Anterior cingulate cortex (tissue), 58 donors: ENCODE results near the gene ERCC3.
"Not testable (repeated sequence)": the region's sequence is repeated elsewhere in the genome, so short reads cannot be mapped to it uniquely, and the experiment has no call there.

ENCODE experiments used
- DNase-seq, 58 donors: peaks; one replicate each; lab custom pipeline; 2025; lab: John Stamatoyannopoulos, UW

The ERCC3 gene

GRCh38 chr2:127228102-127228501 is 65.8 kb downstream of the ERCC3 start:
- no peak for DNase-seq

- not testable (repeated sequence) for DNase-seq
Observed at GRCh38 chr2:127227264-127227660, 66.7 kb downstream of the ERCC3 start.

DNA sequence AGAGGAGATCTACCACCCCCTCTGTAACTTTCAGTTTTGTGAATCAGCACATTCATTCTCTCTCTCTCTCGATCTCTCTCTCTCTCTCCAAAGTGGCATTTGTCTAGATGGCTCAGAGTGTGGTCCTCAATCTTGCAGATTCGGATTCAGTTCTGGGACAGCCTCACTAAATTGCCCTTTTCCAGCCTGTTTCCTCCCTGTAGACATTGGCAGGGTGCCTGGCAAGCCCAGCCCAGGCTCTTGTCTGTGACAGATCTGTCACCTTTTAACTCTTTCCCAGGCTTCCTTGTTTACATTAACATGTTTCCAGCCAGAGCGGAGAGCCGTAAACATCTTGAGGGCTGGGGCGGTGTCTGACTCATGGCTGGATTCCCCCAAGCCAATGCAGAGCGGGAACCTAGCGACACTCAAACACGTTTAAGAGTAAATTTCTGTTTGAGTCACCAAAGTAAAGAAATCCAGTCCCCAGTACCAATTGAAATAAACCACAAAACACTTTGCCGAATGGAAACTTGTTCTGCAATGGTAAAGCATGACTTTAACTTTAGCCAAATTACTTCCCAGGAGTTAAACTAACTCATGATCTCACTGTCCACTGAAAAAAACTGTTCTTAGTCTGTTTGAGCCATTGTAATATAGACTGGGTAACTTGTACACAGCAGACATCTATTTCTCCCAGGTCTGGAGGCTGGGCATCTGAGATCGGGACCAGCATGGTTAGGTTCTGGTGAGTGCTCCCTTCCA is 67.3 kb downstream of the ERCC3 start:
- no peak for DNase-seq

- DNase-seq, result no peak
Observed at GRCh38 chr2:127226132-127226519, 67.8 kb downstream of the ERCC3 start.

- no peak for DNase-seq
Observed at GRCh38 chr2:127225186-127225960, 68.6 kb downstream of the ERCC3 start.

GRCh38 chr2:127224135-127224534 is 69.8 kb downstream of the ERCC3 start:
- DNase-seq, result not testable (repeated sequence)

DNA sequence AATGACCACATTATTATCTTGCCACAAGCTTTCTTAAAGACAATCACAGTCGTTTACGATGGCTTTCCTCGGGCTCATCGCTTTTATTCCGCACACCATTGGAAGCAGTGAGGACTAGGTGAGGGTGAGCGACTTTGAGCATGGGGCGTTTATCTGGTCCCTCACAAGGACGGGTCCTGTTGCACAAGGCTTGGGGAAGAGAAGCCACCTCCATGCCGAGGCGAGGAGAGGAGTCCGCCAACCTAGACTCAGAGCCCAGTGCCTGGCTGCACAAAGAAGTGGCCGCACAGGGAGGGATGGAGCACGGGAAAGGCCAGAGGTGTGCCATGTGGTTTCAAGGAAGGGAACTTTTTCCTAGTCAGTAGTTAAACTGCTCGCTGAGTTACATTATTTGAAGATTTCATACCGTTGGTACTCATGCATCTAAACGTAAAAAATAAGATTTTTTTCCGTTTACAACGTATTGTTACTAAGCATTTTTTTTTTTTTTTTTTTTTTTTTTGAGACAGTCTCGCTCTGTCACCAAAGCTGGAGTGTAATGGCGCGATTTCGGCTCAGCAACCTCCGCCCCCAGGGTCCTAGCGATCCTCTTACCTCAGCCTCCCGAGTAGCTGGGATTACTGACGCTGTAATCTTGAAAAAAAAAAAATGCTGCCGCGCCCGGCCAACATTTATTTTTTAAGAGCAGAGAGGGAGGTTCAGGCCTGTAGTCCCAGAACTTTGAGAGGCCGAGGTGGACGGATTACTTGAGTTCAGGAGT is 73.0 kb downstream of the ERCC3 start:
- no peak for DNase-seq

- DNase-seq, result no peak
Observed at GRCh38 chr2:127220102-127220767, 73.7 kb downstream of the ERCC3 start, which contains the start of gene CYP27C1. CYP27C1 (minus strand) TSS chr2:127220299; CDS start chr2:127220270, 29 bp downstream.

DNA sequence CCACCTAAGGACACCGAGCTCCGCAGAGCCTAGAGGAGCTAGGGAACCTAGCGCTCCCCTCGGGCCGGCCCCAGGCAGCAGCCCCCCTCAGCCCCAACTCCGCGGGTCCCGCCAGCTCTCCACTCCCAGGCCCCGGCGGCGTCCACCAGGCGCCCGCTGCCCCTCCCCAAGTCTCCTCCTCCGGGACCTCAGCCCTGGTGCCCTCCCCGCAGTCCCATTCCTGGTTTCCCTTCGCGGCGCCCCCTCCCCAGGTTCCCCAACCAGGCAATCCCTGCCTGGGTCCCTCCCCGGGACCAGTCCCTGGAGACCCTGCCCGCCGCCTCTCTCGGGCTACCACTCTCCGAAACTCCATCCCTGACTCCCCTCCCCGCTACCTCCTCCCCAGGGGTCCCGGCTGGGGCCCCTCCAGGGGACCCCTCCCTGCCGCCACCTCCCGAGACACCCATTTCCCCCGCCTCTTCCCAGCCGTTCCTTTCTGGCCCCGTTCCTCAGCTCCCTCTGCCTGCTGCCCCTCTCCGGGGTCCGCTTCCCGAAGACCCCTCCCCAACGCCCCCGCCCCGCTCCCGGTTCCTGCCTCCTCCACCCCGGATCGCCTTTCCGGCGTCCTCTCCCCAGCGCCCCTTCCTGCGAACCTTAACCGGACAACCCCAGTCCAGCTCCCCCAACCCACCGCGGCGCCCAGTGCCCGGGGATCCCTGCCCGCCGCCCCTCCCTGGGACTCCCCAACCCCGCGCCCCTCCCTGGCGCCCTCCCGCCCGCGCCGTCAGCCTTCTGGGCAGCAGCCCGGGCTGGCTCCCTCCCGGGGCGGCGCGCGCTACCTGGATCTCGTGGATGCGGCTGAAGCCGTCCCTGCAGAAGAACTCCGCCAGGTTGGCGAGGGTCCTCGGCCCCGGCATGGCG is 74.5 kb downstream of the ERCC3 start:
- DNase-seq, result no peak

DNA sequence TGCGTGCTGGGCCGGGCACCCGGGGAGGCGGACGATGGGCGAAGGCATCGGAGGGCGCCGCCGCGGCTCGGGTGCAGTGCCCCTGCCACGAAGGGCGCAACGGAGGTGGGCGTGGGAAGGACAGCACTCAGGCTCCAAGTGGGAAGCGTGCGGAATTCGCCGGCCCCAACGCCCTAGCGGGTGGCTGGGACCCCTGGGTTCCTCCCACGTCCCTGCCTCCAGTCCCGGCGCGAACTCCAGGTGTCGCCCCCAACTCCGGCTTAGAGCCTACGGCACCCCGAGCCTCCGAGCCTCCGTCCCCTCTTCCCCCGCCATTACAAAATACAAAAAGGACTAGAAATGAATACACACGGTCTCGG is 75.2 kb downstream of the ERCC3 start:
- DNase-seq, result no peak

DNA sequence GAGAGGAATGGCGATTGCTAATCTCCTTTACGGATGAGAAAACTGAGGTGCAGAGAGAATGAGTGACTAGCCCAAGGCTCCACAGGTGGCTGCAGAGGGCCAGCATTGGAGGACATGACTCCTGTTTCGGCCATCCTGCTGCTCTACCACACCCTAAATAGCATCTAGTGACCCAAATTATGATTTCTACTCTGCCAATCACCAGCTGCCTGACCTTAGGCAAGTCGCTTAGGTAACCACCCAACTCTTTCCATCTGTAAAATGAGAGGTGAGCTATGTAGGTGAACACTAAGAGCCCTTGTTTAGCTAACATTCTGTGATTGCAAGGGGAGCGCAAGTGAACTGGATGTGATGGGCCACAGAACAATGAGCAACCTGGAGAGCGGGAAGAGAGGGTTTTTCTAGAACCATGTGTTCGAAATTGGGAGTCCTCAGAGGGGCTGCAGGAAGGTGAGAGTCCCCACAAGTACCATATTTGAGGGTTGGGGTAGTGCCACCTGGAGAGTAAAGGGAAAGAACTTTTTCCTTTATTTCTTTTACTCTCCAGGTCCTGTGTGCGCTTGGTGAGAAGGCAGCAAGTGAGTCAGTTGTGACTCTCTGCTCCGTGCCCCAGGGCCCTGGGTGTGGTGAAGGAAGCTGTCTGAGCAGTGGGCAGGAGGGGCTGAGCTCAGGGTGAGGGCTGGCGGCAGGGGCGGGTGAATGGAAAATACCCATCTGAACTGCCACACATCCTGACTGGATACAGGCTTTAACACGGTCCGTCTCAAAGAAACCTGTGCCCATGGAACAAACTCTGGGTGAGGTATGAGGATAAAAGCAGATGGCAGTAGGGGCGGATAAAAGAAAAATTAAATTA is 76.2 kb downstream of the ERCC3 start:
- DNase-seq, result no peak

- no peak for DNase-seq
Observed at GRCh38 chr2:127216593-127216992, 77.4 kb downstream of the ERCC3 start.

DNA sequence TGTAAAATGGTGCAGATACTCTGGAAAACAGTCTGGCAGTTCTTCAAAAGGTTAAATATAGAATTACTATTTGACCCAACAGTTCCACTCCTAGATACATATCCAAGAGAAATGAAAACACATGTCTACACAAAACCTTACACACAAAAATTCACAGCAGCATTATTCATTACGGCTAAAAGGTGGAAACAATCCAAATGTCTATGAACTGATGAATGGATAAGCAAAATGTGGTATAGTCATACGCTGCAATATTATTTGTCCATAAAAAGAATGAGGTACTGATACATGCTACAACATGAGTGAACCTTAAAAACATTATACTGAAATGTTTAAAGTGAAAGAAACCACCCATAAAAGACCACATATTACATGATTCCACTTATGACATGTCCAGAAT is 77.8 kb downstream of the ERCC3 start:
- no peak for DNase-seq

DNA sequence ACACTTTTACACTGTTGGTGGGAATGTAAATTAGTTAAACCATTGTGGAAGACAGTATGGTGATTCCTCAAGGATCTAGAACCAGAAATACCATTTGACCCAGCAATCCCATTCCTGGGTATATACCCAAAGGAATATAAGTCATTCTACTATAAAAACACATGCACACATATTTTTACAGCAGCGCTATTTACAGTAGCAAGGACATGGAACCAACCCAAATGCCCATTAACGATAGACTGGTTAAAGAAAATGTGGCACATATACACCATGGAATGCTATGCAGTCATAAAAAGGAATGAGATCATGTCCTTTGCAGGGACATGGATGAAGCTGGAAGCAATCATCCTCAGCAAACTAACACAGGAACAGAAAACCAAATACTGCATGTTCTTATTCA is 79.7 kb downstream of the ERCC3 start:
- DNase-seq, result not testable (repeated sequence)

DNA sequence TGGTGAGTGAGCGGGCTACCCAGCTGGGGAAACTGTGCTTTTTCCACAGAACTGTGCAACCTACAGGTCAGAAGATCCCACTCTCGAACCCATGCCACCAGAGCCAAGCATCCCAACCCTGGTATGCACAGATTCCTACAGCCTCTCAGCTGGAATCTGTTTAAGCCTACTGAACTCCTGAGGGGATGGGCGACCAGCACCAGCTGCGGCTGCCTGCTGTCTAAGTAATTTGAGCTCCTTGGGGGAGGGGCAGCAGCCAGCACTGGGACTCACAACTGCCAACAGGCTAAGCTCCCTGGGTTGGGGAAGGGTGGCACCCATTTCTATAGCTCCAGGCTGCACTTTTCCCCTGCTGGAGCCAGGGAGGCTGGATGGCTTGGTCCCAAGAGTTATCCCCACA is 85.6 kb downstream of the ERCC3 start:
- no peak for DNase-seq
